WI38 (cell line): ENCODE data around the gene WNT4.

Experiments
- H3K4me3 ChIP-seq: 2 replicates; pipeline ENCODE4 v1.5.1; 2011; ENCODE audit warnings: low read depth, mild to moderate bottlenecking, control low read depth, low read length
- TF ChIP-seq, protein P1 (sequence below): IDR thresholded peaks from 2 replicates; pipeline ENCODE4 v1.5.1; 2012; ENCODE audit warnings: low read depth, mild to moderate bottlenecking, control low read depth, low read length

WNT4 gene

DNA sequence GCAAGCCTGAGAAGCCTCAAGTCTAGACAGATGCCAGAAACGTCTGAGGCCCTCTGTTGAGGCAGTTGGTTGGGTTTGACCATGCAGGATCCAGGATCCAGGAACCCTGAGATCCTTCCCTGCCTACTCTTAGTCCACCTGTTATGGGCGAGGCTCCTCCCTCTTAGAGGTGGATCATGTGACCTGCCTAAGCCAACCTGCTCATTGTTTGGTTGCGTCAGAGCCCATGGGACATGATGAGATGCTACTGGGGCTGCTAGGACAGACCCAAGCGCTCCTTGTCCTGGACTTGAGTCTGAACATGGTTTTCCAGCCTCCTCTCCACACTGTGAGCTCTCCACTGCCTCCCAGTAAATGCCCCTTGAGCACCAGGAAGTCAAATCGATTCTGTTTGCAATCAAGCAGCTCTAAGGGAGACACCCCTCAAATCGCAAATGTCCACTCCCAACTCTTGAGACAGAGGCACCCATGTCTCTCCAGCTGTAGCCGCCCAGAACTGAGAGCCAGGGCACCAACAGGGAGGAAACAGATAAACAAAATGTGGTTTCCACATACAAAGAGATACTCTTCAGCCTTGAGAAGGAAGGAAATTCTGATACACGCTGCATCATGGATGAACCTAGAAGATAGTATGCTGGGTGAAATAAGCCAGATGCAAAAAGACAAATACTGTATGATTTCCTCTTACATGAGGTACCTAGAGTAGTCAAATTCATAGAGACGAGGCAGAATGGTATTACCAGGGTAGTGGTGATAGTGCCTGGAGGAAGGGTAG lies 31.7 kb upstream of the WNT4 start:
- H3K4me3 ChIP-seq, result no peak overlapping the region
- TF ChIP-seq, protein P1, sequence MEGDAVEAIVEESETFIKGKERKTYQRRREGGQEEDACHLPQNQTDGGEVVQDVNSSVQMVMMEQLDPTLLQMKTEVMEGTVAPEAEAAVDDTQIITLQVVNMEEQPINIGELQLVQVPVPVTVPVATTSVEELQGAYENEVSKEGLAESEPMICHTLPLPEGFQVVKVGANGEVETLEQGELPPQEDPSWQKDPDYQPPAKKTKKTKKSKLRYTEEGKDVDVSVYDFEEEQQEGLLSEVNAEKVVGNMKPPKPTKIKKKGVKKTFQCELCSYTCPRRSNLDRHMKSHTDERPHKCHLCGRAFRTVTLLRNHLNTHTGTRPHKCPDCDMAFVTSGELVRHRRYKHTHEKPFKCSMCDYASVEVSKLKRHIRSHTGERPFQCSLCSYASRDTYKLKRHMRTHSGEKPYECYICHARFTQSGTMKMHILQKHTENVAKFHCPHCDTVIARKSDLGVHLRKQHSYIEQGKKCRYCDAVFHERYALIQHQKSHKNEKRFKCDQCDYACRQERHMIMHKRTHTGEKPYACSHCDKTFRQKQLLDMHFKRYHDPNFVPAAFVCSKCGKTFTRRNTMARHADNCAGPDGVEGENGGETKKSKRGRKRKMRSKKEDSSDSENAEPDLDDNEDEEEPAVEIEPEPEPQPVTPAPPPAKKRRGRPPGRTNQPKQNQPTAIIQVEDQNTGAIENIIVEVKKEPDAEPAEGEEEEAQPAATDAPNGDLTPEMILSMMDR, result no peak

DNA sequence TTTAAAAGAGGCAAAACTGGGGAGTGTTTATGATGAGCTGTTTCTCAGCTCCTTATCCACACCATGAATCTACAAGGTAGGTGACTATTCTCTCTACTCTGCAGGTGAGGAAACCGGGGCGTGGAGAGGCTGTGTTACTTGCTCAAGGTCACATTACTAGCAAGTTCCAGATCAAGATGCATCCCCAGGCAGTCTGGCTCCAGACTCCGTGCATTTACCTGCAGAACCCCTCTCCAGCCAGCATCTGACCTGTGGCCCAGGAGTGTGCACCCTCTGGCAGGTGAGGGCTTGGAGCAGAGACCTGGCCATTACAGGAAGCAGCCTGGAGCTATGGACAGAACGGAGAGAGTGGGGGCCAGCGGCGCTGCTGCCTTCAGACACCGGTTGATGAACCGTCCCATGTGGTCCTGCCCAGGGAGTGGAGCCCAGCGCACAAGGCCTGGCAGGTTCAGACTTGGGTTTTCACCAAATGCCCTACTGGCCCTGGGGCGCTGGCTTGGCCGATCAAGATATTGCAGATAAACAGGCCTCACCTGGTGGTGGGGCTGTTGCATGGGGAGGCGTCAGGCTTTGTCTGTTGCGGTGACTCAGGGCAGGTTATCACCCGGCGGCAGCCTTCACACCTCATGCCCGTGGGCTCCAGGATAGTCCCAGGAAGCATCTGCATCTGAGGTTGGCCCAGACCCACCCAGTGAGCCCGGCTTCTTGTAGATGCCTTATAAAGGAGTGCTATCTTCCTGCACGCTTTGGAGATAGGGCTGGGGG lies 29.2 kb upstream of the WNT4 start:
- no peak overlapping the region for H3K4me3 ChIP-seq
- TF ChIP-seq, protein P1, result no peak

DNA sequence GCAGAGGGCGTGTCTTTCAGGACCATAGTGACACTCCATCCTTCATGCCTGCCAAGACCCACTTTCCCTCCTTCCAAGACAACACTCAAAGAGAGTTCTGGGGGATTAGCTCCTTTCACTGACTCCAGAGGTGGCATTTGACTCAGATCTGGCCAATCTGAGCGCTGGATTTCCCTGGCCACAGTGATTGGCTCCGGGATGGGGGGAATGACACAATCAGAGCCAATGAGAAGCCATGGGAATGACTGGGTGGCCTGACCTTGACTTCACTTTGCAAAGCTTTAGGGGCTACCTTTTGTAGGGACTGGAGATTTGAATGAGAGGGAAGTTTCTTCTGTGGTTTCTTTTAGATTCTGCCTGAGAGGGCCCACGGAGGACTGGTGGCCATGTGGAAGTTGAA lies 26.9 kb upstream of the WNT4 start:
- no peak overlapping the region for H3K4me3 ChIP-seq
- TF ChIP-seq, protein P1, result no peak

DNA sequence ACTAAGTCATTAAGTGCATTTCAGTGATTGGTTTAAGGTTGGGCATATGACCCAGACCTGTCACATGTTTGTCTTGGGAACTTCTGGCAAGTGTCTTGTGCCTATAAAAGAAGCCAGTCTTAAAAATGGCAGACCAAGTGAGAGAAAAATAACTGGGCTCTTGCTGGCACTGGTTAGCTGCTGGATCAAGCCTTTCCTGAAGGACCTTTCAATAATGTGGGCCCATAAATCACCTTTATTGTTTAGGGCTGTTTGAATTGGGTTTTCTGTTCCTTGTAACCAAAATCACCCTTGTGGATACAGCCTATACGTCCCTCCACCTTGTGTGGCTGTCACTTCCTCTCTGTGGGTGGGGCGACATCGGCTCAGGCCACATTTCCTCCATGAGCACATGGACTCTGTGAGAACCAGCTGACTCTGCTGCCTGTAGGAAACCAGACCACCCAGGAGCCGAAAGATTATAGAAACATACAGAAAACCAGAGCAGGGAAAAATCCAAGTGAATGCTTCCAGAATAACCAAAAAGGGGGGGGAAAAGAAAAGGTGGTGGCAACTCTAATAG lies 25.6 kb upstream of the WNT4 start:
- TF ChIP-seq, protein P1, result no peak
- H3K4me3 ChIP-seq, result no peak overlapping the region

DNA sequence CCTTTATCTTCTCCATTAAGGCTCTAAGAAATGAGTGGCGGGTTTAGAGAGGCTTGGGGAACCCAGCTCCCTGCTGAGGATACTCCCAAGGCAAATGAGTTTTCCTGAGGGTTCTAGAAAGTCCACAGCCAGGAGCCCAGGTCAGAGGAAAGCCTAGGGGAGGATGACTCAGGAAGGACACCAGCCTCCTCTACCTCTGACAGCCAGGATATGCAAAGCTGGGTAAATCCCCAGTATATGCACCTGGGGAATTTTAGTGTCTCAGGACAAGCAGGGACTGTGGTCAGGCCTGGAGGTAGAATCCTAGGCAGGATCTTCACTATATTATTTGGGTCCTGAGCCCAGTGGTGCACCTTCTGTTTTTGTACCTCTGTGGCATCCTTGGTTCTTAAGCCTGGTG lies 23.5 kb upstream of the WNT4 start:
- no peak overlapping the region for H3K4me3 ChIP-seq
- TF ChIP-seq, protein P1, result no peak

DNA sequence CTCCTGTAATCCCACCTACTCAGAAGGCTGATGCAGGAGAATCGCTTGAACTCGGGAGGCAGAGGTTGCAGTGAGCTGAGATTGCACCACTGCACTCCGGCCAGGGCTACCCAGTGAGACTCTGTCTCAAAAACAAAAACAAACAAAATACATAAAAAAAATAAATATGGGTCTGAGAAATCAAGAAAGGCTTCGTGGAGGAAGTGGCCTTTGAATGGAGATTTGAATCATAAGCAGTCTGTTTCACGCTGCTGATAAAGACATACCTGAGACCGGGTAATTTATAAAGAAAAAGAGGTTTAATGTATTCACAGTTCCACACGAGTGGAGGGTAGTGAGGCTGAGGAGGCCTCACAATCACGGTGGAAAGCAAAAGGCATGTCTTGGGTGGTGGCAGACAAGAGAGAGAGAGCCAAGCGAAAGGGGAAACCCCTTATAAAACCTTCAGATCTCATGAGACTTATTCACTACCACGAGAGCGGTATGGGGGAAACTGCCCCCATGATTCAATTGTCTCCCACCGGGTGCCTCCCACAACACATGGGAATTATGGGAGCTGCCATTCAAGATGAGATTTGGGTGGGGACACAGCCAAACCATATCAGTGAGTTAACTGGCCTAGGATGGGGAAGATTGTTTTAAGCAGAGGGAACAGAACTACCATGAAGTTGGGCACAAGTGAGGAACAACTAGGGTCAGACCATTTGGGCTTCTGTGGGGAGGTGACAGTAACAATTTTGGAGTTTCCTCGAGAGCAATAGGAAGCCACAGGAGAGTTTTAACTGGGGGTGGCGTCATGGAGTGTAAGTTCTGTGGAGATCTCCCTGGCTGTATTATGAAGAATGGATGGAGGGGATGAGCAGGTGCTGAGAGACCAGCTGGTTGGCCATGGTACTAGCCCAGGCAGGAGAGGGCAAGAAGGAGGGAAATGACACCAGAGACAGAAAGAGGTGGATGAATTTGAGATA lies 22.2 kb upstream of the WNT4 start:
- TF ChIP-seq, protein P1, result no peak
- no peak overlapping the region for H3K4me3 ChIP-seq
